K562 (cell line): ENCODE data around the gene IL1RAPL2. TPM values are rescaled to one million over a fixed set of nuclear protein-coding genes. Genes with fewer than 3 reads are reported as not detected.

Source experiments
- ATAC-seq: fragments of 200-7000 bp; cut with Tn5 transposase; 3 replicates; pipeline ENCODE4 v1.9.1; 2020; ENCODE audit warnings: moderate library complexity
- BruUV-seq: library from RNA; stranded (reverse); fragments of 400-500 nt; replicated peaks from 2 replicates; lab custom pipeline; 2021; lab: Mats Ljungman, UMichigan
- CTCF ChIA-PET: fragments of 300-600 bp; formaldehyde crosslinking; extraction: SDS; loops from one replicate; lab custom pipeline; 2021; ENCODE audit warnings: low intra/inter-chr PET ratio; lab: Yijun Ruan, JAX
- POLR2A ChIA-PET: fragments of 300-600, 350-650 bp; sonication (Branson Sonifier 250); formaldehyde crosslinking; extraction: SDS; loops from one replicate; lab custom pipeline; 2021; ENCODE audit warnings: antibody characterized with exemption, inconsistent platforms; lab: Yijun Ruan, JAX
- DNase-seq, 4 experiments: peaks; one replicate each; pipeline versions ENCODE4 v3.0.0 to v3.0.0-alpha.2; 2011 to 2018; ENCODE audit warnings: low spot score in 3 of 4, mixed read lengths in 3 of 4; ENCODE audit errors: extremely low read depth in 1 of 4
- FAIRE-seq: peaks from 2 replicates; lab custom pipeline; 2011; peaks lifted over from hg19 to GRCh38; lab: Jason Lieb, UNC
- H2AFZ ChIP-seq: 2 replicates; pipeline ENCODE4 v1.6.0; 2011; ENCODE audit warnings: low read depth, low read length, control low read depth, inconsistent platforms
- H3K27ac ChIP-seq: fragments of 200-600 bp; 3 replicates; pipeline ENCODE4 v1.8.0; 2011; ENCODE audit warnings: low read depth, mild to moderate bottlenecking, control low read depth, inconsistent platforms, low read length, moderate library complexity, mixed read lengths; ENCODE audit errors: extremely low read depth
- H3K27me3 ChIP-seq, 2 experiments: fragments of 300-600 bp in 1 of 2; 2 replicates in 1 of 2; 3 replicates in 1 of 2; pipeline versions ENCODE4 v1.6.0 to v1.8.0; 2011; ENCODE audit warnings: inconsistent platforms in 2 of 2, low read length in 2 of 2, mild to moderate bottlenecking in 1 of 2, mixed read lengths in 1 of 2, moderate library complexity in 1 of 2; ENCODE audit not compliant: control insufficient read depth in 2 of 2, insufficient read depth in 2 of 2
- H3K36me3 ChIP-seq: fragments of 300-600 bp; 3 replicates; pipeline ENCODE4 v1.8.0; 2011; ENCODE audit warnings: mild to moderate bottlenecking, low read length, inconsistent platforms; ENCODE audit not compliant: control insufficient read depth, insufficient read depth
- H3K4me1 ChIP-seq, 2 experiments: fragments of 200-600 bp in 1 of 2; replicated peaks in 1 of 2; 2 replicates in 1 of 2; 3 replicates in 1 of 2; pipeline versions ENCODE4 v1.5.1 to v1.8.0; 2011; ENCODE audit warnings: inconsistent platforms in 2 of 2, low read length in 2 of 2, mild to moderate bottlenecking in 1 of 2, mixed read lengths in 1 of 2, moderate library complexity in 1 of 2; ENCODE audit not compliant: control insufficient read depth in 2 of 2, insufficient read depth in 2 of 2
- H3K4me2 ChIP-seq: 2 replicates; pipeline ENCODE4 v1.6.1; 2011; ENCODE audit warnings: low read length, control low read depth, inconsistent platforms, mixed read lengths; ENCODE audit not compliant: insufficient read depth
- H3K4me3 ChIP-seq: fragments of 200-600 bp; sonication (generic), shearing (Covaris generic); 2 replicates; pipeline ENCODE4 v1.5.1; 2016; ENCODE audit warnings: control low read depth, inconsistent platforms
- H3K79me2 ChIP-seq: fragments of 200-600 bp; 3 replicates; pipeline ENCODE4 v1.8.0; 2011; ENCODE audit warnings: low read length, inconsistent platforms; ENCODE audit not compliant: control insufficient read depth, insufficient read depth
- H3K9ac ChIP-seq, 2 experiments: 2 replicates each; pipeline versions ENCODE4 v1.6.0 to v1.6.1; 2011; ENCODE audit warnings: low read depth in 2 of 2, low read length in 2 of 2, control low read depth in 1 of 2, inconsistent platforms in 1 of 2, mild to moderate bottlenecking in 1 of 2, mixed read lengths in 1 of 2; ENCODE audit not compliant: insufficient read depth in 1 of 2
- H3K9me1 ChIP-seq: one replicate; pipeline ENCODE4 v1.6.0; 2011; ENCODE audit warnings: inconsistent platforms, mild to moderate bottlenecking, low read length, moderate library complexity; ENCODE audit not compliant: control insufficient read depth, insufficient read depth
- H3K9me3 ChIP-seq: replicated peaks from 2 replicates; pipeline ENCODE4 v1.5.1; 2011; ENCODE audit warnings: low read depth, low read length, inconsistent platforms; ENCODE audit not compliant: control insufficient read depth, insufficient read depth
- H4K20me1 ChIP-seq: replicated peaks from 2 replicates; pipeline ENCODE4 v1.6.1; 2011; ENCODE audit warnings: low read length, inconsistent platforms, mixed read lengths; ENCODE audit not compliant: control insufficient read depth, insufficient read depth
- BMI1 ChIP-seq: fragments of 150-350 bp; IDR thresholded peaks from 2 replicates; pipeline ENCODE4 v1.6.1; 2014; ENCODE audit warnings: low read length
- DPF2 ChIP-seq: fragments of 450-650 bp; IDR thresholded peaks from 2 replicates; pipeline ENCODE4 v1.6.1; 2016
- ELF4 ChIP-seq: fragments of 450-650 bp; formaldehyde crosslinking; IDR thresholded peaks from 2 replicates; pipeline ENCODE4 v1.4.0; 2022; ENCODE audit warnings: missing genetic modification characterization
- GTF2F1 ChIP-seq: IDR thresholded peaks from 2 replicates; pipeline ENCODE4 v1.6.1; 2011; ENCODE audit warnings: low read depth, low read length, improper control_type of control experiment
- HCFC1 ChIP-seq: IDR thresholded peaks from 2 replicates; pipeline ENCODE4 v1.6.1; 2012; ENCODE audit warnings: low read depth, low read length, improper control_type of control experiment
- KDM5B ChIP-seq: fragments of 200-600 bp; sonication (generic); IDR thresholded peaks from 2 replicates; pipeline ENCODE4 v1.6.1; 2012; ENCODE audit warnings: low read depth, mild to moderate bottlenecking, moderate library complexity, low read length, control low read depth, inconsistent platforms; ENCODE audit not compliant: insufficient replicate concordance
- KLF13 ChIP-seq: fragments of 450-650 bp; IDR thresholded peaks from 2 replicates; pipeline ENCODE4 v1.6.1; 2016; ENCODE audit warnings: missing genetic modification characterization, low read depth, mild to moderate bottlenecking, missing compliant biosample characterization, moderate library complexity, borderline replicate concordance
- MYC ChIP-seq, 2 experiments: fragments of 250-450 bp in 1 of 2; sonication (Bioruptor Pico) in 1 of 2; IDR thresholded peaks; 2 replicates each; pipeline versions ENCODE4 v1.5.1 to v1.6.1; 2012 to 2021; ENCODE audit warnings: low read depth in 2 of 2, borderline replicate concordance in 1 of 2, improper control_type of control experiment in 1 of 2, low read length in 1 of 2, mild to moderate bottlenecking in 1 of 2, moderate library complexity in 1 of 2
- NCOR1 ChIP-seq: fragments of 450-650 bp; IDR thresholded peaks from 2 replicates; pipeline ENCODE4 v1.6.1; 2016; ENCODE audit warnings: mild to moderate bottlenecking, moderate library complexity
- RBFOX2 ChIP-seq: fragments of 200-400 bp; formaldehyde crosslinking; IDR thresholded peaks from 2 replicates; pipeline ENCODE4 v1.6.1; 2017; ENCODE audit warnings: low read depth, mild to moderate bottlenecking, low read length, moderate library complexity
- RBM17 ChIP-seq: fragments of 200-400 bp; formaldehyde crosslinking; IDR thresholded peaks from 2 replicates; pipeline ENCODE4 v1.6.1; 2017; ENCODE audit warnings: low read depth, mild to moderate bottlenecking, low read length, borderline replicate concordance
- SPI1 ChIP-seq: IDR thresholded peaks from 2 replicates; pipeline ENCODE4 v1.6.1; 2011; ENCODE audit warnings: low read depth, low read length, control low read depth, borderline replicate concordance
- SRSF9 ChIP-seq: fragments of 200-400 bp; formaldehyde crosslinking; IDR thresholded peaks from 2 replicates; pipeline ENCODE4 v1.6.1; 2017; ENCODE audit warnings: low read depth, low read length, borderline replicate concordance
- TAF15 ChIP-seq: fragments of 200-400 bp; formaldehyde crosslinking; IDR thresholded peaks from 2 replicates; pipeline ENCODE4 v1.6.1; 2017; ENCODE audit warnings: mild to moderate bottlenecking, low read depth, low read length, moderate library complexity
- ZNF124 ChIP-seq: sonication (generic); formaldehyde crosslinking; IDR thresholded peaks from 2 replicates; pipeline ENCODE4 v1.8.1; 2022; ENCODE audit warnings: missing genetic modification reagents
- ZNF395 ChIP-seq: fragments of 200-800 bp; sonication (Bioruptor generic); IDR thresholded peaks from 2 replicates; pipeline ENCODE4 v1.6.1; 2017; ENCODE audit warnings: missing genetic modification characterization, missing compliant biosample characterization
- ZNF77 ChIP-seq: fragments of 250-450 bp; sonication (Bioruptor Pico); IDR thresholded peaks from 2 replicates; pipeline ENCODE4 v1.5.0; 2020
- ZSCAN32 ChIP-seq: fragments of 450-650 bp; formaldehyde crosslinking; IDR thresholded peaks from 2 replicates; pipeline ENCODE4 v1.4.0; 2020; ENCODE audit warnings: mild to moderate bottlenecking, moderate library complexity
- in situ Hi-C: fragments of 300-500 bp; cut with MboI; formaldehyde crosslinking; loops from 4 replicates; pipeline ENCODE4 v1.15.0; 2018; ENCODE audit warnings: inconsistent platforms, mixed read lengths
- intact Hi-C: fragments of 100-400 bp; cut with micrococcal nuclease; formaldehyde crosslinking; loops from 2 replicates; pipeline ENCODE4 v1.14.2; 2022
- polyA plus RNA-seq, 8 experiments: library from polyadenylated mRNA; depleted of rRNA in 4 of 8; stranded (reverse) in 5 of 8; unstranded in 3 of 8; fragments of >200 nt; fragmentation: Nextera tagmentation in 2 of 8; fragmentation: Illumina TruSeq in 1 of 8; extraction: Ambion mirVana in 2 of 8; extraction: Trizol in 1 of 8; gene quantifications; 2 replicates each; pipeline versions ENCODE4 v1.2.1 to v1.2.3, GENCODE V29; 2011 to 2014; ENCODE audit warnings: inconsistent platforms in 1 of 8, missing spikeins in 1 of 8
- total RNA-seq, 7 experiments: library from RNA; depleted of rRNA in 6 of 7; stranded (reverse); fragments of >200 nt in 6 of 7; fragmentation: Illumina TruSeq in 2 of 7; extraction: Trizol in 2 of 7; gene quantifications; 2 replicates each; pipeline versions ENCODE4 v1.2.1 to v1.2.3, GENCODE V29; 2011 to 2021; ENCODE audit warnings: low replicate concordance in 1 of 7
- TF ChIP-seq, protein P1 (sequence below): fragments of 450-650 bp; formaldehyde crosslinking; IDR thresholded peaks from 2 replicates; pipeline ENCODE4 v1.4.0; 2020; ENCODE audit warnings: mild to moderate bottlenecking

The IL1RAPL2 gene
- total and polyA plus RNA-seq, 9 of the 15 experiments (the other 6 are each of a cell fraction or from before 2014, with no cell fraction given) = not detected

DNA sequence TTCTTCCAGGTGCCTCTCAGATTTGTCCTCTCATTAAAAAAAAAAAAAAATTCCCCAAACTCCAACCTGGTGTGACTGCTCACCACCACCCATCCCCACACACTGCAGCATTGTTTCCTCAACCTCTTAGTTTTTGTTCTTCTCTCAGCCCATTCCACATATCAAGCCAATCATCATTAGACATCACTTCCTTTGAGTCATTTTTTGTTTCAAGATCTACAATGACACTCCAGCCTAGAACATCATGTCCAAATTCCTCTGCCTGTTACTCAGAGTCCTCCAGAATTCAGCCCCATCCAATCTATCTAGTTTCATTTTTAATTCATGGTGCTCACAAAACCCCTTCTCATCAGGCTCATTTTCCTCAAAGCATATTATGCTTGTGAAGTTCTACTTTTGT lies 917.0 kb downstream of the IL1RAPL2 start:
- Histone ChIP-seq H3K4me2 (no peak overlapping the region), H3K27ac (no peak overlapping the region), H2AFZ (no peak overlapping the region), H3K9ac (no peak overlapping the region), H3K79me2 (no peaks in the 10 kb centered on the region), H4K20me1 (no peaks in the 10 kb centered on the region), H3K4me1 (no peaks in the 10 kb centered on the region), H3K36me3 (no peaks in the 10 kb centered on the region), H3K9me1 (no peaks in the 10 kb centered on the region), H3K9me3 (no peaks in the 10 kb centered on the region; the same call in 1 of the 2 replicates), H3K4me3 (no peak overlapping the region), H3K27me3 (no peaks in the 10 kb centered on the region)
- ATAC-seq (no peak), DNase-seq (no peak), FAIRE-seq (no peak)
- in situ Hi-C loops (no loop called here), intact Hi-C loops (no loop called here)
- POLR2A ChIA-PET = no interaction called here
- TF ChIP-seq KDM5B (no peak), MYC (IDR thresholded peaks at IDR 0.05; ENCODE audit: low read depth, low read length) (no peak), MYC (CRISPR knock-in tag; IDR thresholded peaks at IDR 0.05; ENCODE audit: borderline replicate concordance, low read depth) (no peak), ELF4 (no peak), SPI1 (no peak), ZNF395 (CRISPR knock-in tag) (no peak), ZSCAN32 (CRISPR knock-in tag) (no peak), ZNF77 (CRISPR knock-in tag) (no peak), BMI1 (no peak), RBFOX2 (no peak), ZNF124 (CRISPR knock-in tag) (no peak), TAF15 (no peak), HCFC1 (no peak), GTF2F1 (no peak), RBM17 (no peak), KLF13 (tag) (no peak), NCOR1 (no peak), SRSF9 (no peak), DPF2 (no peak)
- TF ChIP-seq, protein P1, sequence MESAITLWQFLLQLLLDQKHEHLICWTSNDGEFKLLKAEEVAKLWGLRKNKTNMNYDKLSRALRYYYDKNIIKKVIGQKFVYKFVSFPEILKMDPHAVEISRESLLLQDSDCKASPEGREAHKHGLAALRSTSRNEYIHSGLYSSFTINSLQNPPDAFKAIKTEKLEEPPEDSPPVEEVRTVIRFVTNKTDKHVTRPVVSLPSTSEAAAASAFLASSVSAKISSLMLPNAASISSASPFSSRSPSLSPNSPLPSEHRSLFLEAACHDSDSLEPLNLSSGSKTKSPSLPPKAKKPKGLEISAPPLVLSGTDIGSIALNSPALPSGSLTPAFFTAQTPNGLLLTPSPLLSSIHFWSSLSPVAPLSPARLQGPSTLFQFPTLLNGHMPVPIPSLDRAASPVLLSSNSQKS (CRISPR knock-in tag) = no peak
- BruUV-seq = no TSS peak
- CTCF ChIA-PET = no interaction called here
